Stomach (tissue), 9 donors: ENCODE data around the gene FOXO3. TPM values are rescaled to one million over a fixed set of nuclear protein-coding genes. Genes with fewer than 3 reads are reported as not detected.

Experiments
- DNase-seq, 2 donors: peaks; one replicate each; pipeline versions ENCODE4 v3.0.0 to v3.0.0-alpha.2; 2013 to 2019
- H3K27ac ChIP-seq, 5 donors: fragments of 200-600 bp in 4 of 5; sonication (generic) in 4 of 5; one replicate each; pipeline ENCODE4 v1.5.1; 2013 to 2019; ENCODE audit warnings: mild to moderate bottlenecking in 1 of 5, moderate library complexity in 1 of 5
- H3K27me3 ChIP-seq, 3 donors: fragments of 200-600 bp; sonication (generic); one replicate each; pipeline ENCODE4 v1.5.1; 2017 to 2019; ENCODE audit warnings: mixed run types in 1 of 3
- H3K36me3 ChIP-seq, 4 donors: fragments of 200-600 bp; sonication (generic); 1 replicate in 3 of 4; 2 replicates in 1 of 4; pipeline ENCODE4 v1.5.1; 2016 to 2019
- H3K4me1 ChIP-seq, 4 donors: fragments of 200-600 bp; sonication (generic); one replicate each; pipeline ENCODE4 v1.5.1; 2016 to 2019
- H3K4me3 ChIP-seq, 4 donors: fragments of 200-600 bp; sonication (generic) in 3 of 4; one replicate each; pipeline ENCODE4 v1.5.1; 2016 to 2019; ENCODE audit warnings: mild to moderate bottlenecking in 1 of 4
- H3K9me3 ChIP-seq, 4 donors: fragments of 200-600 bp; sonication (generic); one replicate each; pipeline ENCODE4 v1.5.1; 2016 to 2019
- CTCF ChIP-seq, 7 experiments: fragments of 450-650 bp in 4 of 7; fragments of 200-600 bp in 3 of 7; sonication (generic) in 3 of 7; IDR thresholded peaks; one replicate each; pipeline ENCODE4 v1.5.1; 2016 to 2019; ENCODE audit warnings: antibody characterized with exemption in 7 of 7, control low read depth in 2 of 7, mild to moderate bottlenecking in 1 of 7
- EP300 ChIP-seq: sonication (generic); formaldehyde crosslinking; IDR thresholded peaks from one replicate; pipeline ENCODE4 v1.6.1; 2017; ENCODE audit warnings: antibody characterized with exemption
- POLR2A ChIP-seq, 4 donors: fragments of 450-650 bp; IDR thresholded peaks; one replicate each; pipeline ENCODE4 v1.6.1; 2016; ENCODE audit warnings: antibody characterized with exemption in 4 of 4, control low read depth in 2 of 4, mild to moderate bottlenecking in 1 of 4, moderate library complexity in 1 of 4
- POLR2AphosphoS5 ChIP-seq, 3 donors: sonication (generic); formaldehyde crosslinking; IDR thresholded peaks; one replicate each; pipeline ENCODE4 v1.6.1; 2016; ENCODE audit warnings: antibody characterized with exemption in 3 of 3
- WGBS, 5 donors: extraction: QIAGEN DNeasy Blood & Tissue Kit in 3 of 5; methylation state at CpG; one replicate each; pipeline versions ENCODE4 v1.1.5 to v1.1.7; 2013 to 2018; 5-methylcytosine and 5-hydroxymethylcytosine counted together
- intact Hi-C: fragments of 100-400 bp; cut with DNase I; formaldehyde crosslinking; loops from one replicate; pipeline ENCODE4 v1.15.1; 2023; ENCODE audit warnings: low total_unique reads
- polyA plus RNA-seq, 3 donors: library from polyadenylated mRNA; stranded (reverse); fragments of 200-250 nt; gene quantifications; one replicate each; pipeline ENCODE4 v1.2.3, GENCODE V29; 2013
- total RNA-seq, 5 donors: library from RNA; depleted of rRNA; stranded (reverse); fragments of >200 nt; gene quantifications; one replicate each; pipeline versions ENCODE4 v1.1.0 to v1.2.3, GENCODE V29; 2014 to 2016
- donor health status: healthy with polysubstance abuse.
- donor health status: Bipolar disorder and iron deficiency.
- donor health status: healthy.

The FOXO3 gene
- total and polyA plus RNA-seq, 8 donors, result 13.0 to 89.8 (median 42.1) TPM

GRCh38 chr6:108706649-108707048 lies 145.9 kb downstream of the FOXO3 start:
- Histone ChIP-seq H3K27ac (peak overlapping the region in 1 of 5 donors; percentile 0), H3K4me1 (peaks cover 8 to 39% (median 16%) of the 10 kb centered on the region in 4 donors), H3K9me3 (peaks cover 5 to 17% (median 8%) of the 10 kb centered on the region in 4 donors), H3K4me3 (no peak overlapping the region), H3K36me3 (no peaks in the 10 kb centered on the region), H3K27me3 (no peaks in the 10 kb centered on the region)
- WGBS, 5 donors, result 85 to 97% (median 91%) methylated on average over 8 of the region's 8 CpGs
- TF ChIP-seq POLR2AphosphoS5 (IDR thresholded peaks at IDR 0.05), result no peak
- TF ChIP-seq POLR2A (IDR thresholded peaks at IDR 0.05), result no peak
- TF ChIP-seq CTCF (IDR thresholded peaks at IDR 0.05), result no peak
- no peak for DNase-seq
- intact Hi-C loops, result no loop called here

GRCh38 chr6:108707328-108707976 lies 146.7 kb downstream of the FOXO3 start:
- 56 to 74% (median 64%) methylated on average over 8 of the region's 8 CpGs for WGBS, 5 donors
- Histone ChIP-seq H3K9me3 (peaks cover 0 to 9% (median under 1%) of the 10 kb centered on the region in 4 donors), H3K4me3 (no peak overlapping the region), H3K4me1 (peaks cover 9 to 43% (median 17%) of the 10 kb centered on the region in 4 donors), H3K27ac (peak overlapping the region in 3 of 5 donors; percentile 0 to 49 (median 31)), H3K27me3 (no peaks in the 10 kb centered on the region), H3K36me3 (no peaks in the 10 kb centered on the region)
- intact Hi-C loops, result no loop called here
- DNase-seq, result peak; percentile 67 to 74
- TF ChIP-seq EP300 (no peak), POLR2AphosphoS5 (IDR thresholded peaks at IDR 0.05) (peak in 1 of 3 donors; percentile 40), POLR2A (IDR thresholded peaks at IDR 0.05) (no peak), CTCF (IDR thresholded peaks at IDR 0.05) (no peak)

- no peak overlapping the region for H3K27ac ChIP-seq
- H3K27me3 ChIP-seq, result no peaks in the 10 kb centered on the region
- H3K4me3 ChIP-seq, result no peak overlapping the region
- peak in 1 of 2 donors; percentile 53 for DNase-seq
- TF ChIP-seq CTCF (IDR thresholded peaks at IDR 0.05), result no peak
- no peak for TF ChIP-seq POLR2A (IDR thresholded peaks at IDR 0.05)
- TF ChIP-seq EP300, result no peak
- TF ChIP-seq POLR2AphosphoS5 (IDR thresholded peaks at IDR 0.05), result no peak
- H3K36me3 ChIP-seq, result no peaks in the 10 kb centered on the region
- 30 to 61% (median 42%) methylated on average over 3 to 4 of the region's 4 CpGs for WGBS, 5 donors
- no peaks in the 10 kb centered on the region for H3K9me3 ChIP-seq
- peaks cover 14 to 66% (median 26%) of the 10 kb centered on the region in 4 donors for H3K4me1 ChIP-seq
- intact Hi-C loops, result no loop called here
These were observed 149.3 kb downstream of the FOXO3 start for GRCh38 chr6:108710030-108710429.

- Histone ChIP-seq H3K4me1 (peaks cover 14 to 66% (median 26%) of the 10 kb centered on the region in 4 donors), H3K27me3 (no peaks in the 10 kb centered on the region), H3K4me3 (no peak overlapping the region), H3K27ac (no peak overlapping the region), H3K36me3 (no peaks in the 10 kb centered on the region), H3K9me3 (no peaks in the 10 kb centered on the region)
- TF ChIP-seq EP300, result no peak
- no peak for TF ChIP-seq POLR2A (IDR thresholded peaks at IDR 0.05)
- no peak for TF ChIP-seq POLR2AphosphoS5 (IDR thresholded peaks at IDR 0.05)
- TF ChIP-seq CTCF (IDR thresholded peaks at IDR 0.05), result no peak
- intact Hi-C loops, result no loop called here
- DNase-seq, result no peak
- 52 to 79% (median 63%) methylated on average over 7 of the region's 7 CpGs for WGBS, 5 donors
These were observed 149.8 kb downstream of the FOXO3 start for GRCh38 chr6:108710551-108710950.
